ENCODE data around the gene ELL2. TPM values are rescaled to one million over a fixed set of nuclear protein-coding genes. Genes with fewer than 3 reads are reported as not detected.

The ELL2 gene
- polyA plus RNA-seq, 1 donor from 2014 or later: 1.4 TPM

GRCh38 chr5:95984287-95984938, 22.8 kb upstream of the ELL2 start:
- no peak overlapping the region for H3K4me2 ChIP-seq (ENCODE audit: low read length)

GRCh38 chr5:95983509-95983908, 21.9 kb upstream of the ELL2 start:
- Histone ChIP-seq H2AFZ (ENCODE audit: low read depth, low read length) (no peak overlapping the region), H3K27ac (ENCODE audit: low read length) (no peak overlapping the region), H3K4me3 (ENCODE audit: low read length) (no peak overlapping the region), H3K36me3 (ENCODE audit: insufficient read depth, low read length) (no peaks in the 10 kb centered on the region), H3K9me2 (ENCODE audit: insufficient read depth, low read length) (no peaks in the 10 kb centered on the region), H3F3A (ENCODE audit: insufficient read depth, low read length, poor library complexity, severe bottlenecking) (no peaks in the 10 kb centered on the region), H4K20me1 (ENCODE audit: insufficient read depth) (no peaks in the 10 kb centered on the region), H3K4me2 (ENCODE audit: low read length) (no peak overlapping the region), H3K9ac (ENCODE audit: low read length) (no peak overlapping the region), H3K9me3 (ENCODE audit: low read length) (no peaks in the 10 kb centered on the region), H3K27me3 (ENCODE audit: insufficient read depth, low read depth, low read length) (no peaks in the 10 kb centered on the region), H3K79me2 (replicated peaks; ENCODE audit: insufficient read depth, low read length) (no peaks in the 10 kb centered on the region)
- TF ChIP-seq SMC3 (conservative IDR thresholded peaks at IDR 0.05; ENCODE audit: poor library complexity): no peak
- no peak for TF ChIP-seq REST (IDR thresholded peaks at IDR 0.05; ENCODE audit: borderline replicate concordance)
- no peak for TF ChIP-seq EZH2 (IDR thresholded peaks at IDR 0.05; ENCODE audit: borderline replicate concordance, insufficient read depth, low read length, poor library complexity, severe bottlenecking)
- TF ChIP-seq MXI1 (conservative IDR thresholded peaks at IDR 0.05; ENCODE audit: poor library complexity, severe bottlenecking): no peak
- TF ChIP-seq POLR2AphosphoS5 (IDR thresholded peaks at IDR 0.05): no peak
- no peak for TF ChIP-seq TAF1 (IDR thresholded peaks at IDR 0.05; ENCODE audit: low read depth)
- no peak for TF ChIP-seq EP300 (conservative IDR thresholded peaks at IDR 0.05; ENCODE audit: poor library complexity, severe bottlenecking)
- TF ChIP-seq RAD21 (conservative IDR thresholded peaks at IDR 0.05): no peak
- no peak for TF ChIP-seq CTCF (IDR thresholded peaks at IDR 0.05; ENCODE audit: poor library complexity, severe bottlenecking)

More at GRCh38 chr5:95984287-95984938, 22.8 kb upstream of the ELL2 start:
- no peak overlapping the region for H2AFZ ChIP-seq (ENCODE audit: low read depth, low read length)
- TF ChIP-seq POLR2AphosphoS5 (IDR thresholded peaks at IDR 0.05) (no peak), MXI1 (conservative IDR thresholded peaks at IDR 0.05; ENCODE audit: poor library complexity, severe bottlenecking) (no peak), TAF1 (IDR thresholded peaks at IDR 0.05; ENCODE audit: low read depth) (no peak), RAD21 (conservative IDR thresholded peaks at IDR 0.05) (no peak)
- no peaks in the 10 kb centered on the region for H3F3A ChIP-seq (ENCODE audit: insufficient read depth, low read length, poor library complexity, severe bottlenecking)
- H3K79me2 ChIP-seq (replicated peaks; ENCODE audit: insufficient read depth, low read length): no peaks in the 10 kb centered on the region
- H3K9me3 ChIP-seq (ENCODE audit: low read length): no peaks in the 10 kb centered on the region
- H3K4me3 ChIP-seq (ENCODE audit: low read length): no peak overlapping the region
- no peaks in the 10 kb centered on the region for H4K20me1 ChIP-seq (ENCODE audit: insufficient read depth)
- no peaks in the 10 kb centered on the region for H3K36me3 ChIP-seq (ENCODE audit: insufficient read depth, low read length)
- H3K9ac ChIP-seq (ENCODE audit: low read length): no peak overlapping the region
- H3K9me2 ChIP-seq (ENCODE audit: insufficient read depth, low read length): no peaks in the 10 kb centered on the region
- H3K27ac ChIP-seq (ENCODE audit: low read length): no peak overlapping the region
- H3K27me3 ChIP-seq (ENCODE audit: insufficient read depth, low read depth, low read length): no peaks in the 10 kb centered on the region

Data from neural cell (in vitro differentiated cells).